GM18499 (cell line): ENCODE measurements around the gene DLGAP1.
A peak's percentile ranks its signal among the peaks of the same experiment; 100 is the strongest.

ENCODE experiments used
- ATAC-seq: cut with Tn5 transposase; IDR thresholded peaks from one replicate; pipeline ENCODE4 v1.9.1; 2021; ENCODE audit warnings: moderate number of reproducible peaks; ENCODE audit not compliant: insufficient read depth, unreplicated experiment

The DLGAP1 gene

GRCh38 chr18:3453540-3454364 is 1001.4 kb downstream of the DLGAP1 start:
- ATAC-seq, result no peak

- no peak for ATAC-seq
Measured at GRCh38 chr18:3452750-3453539, 1002.2 kb downstream of the DLGAP1 start.

- ATAC-seq, result no peak
Measured at GRCh38 chr18:3451989-3452749, 1002.9 kb downstream of the DLGAP1 start.

GRCh38 chr18:3451183-3451988 is 1003.7 kb downstream of the DLGAP1 start:
- no peak for ATAC-seq

- no peak for ATAC-seq
Measured at GRCh38 chr18:3450799-3451182, 1004.3 kb downstream of the DLGAP1 start.

GRCh38 chr18:3450012-3450798 is 1004.9 kb downstream of the DLGAP1 start, which contains the start of gene TGIF1:
TSS of gene TGIF1 (plus strand) at chr18:3450172. CDS start at chr18:3450490, 318 bp downstream.
- ATAC-seq, result no peak

GRCh38 chr18:3449512-3450011 is 1005.5 kb downstream of the DLGAP1 start:
- no peak for ATAC-seq

- ATAC-seq, result peak; percentile 40
Measured at GRCh38 chr18:3448838-3449511, 1006.1 kb downstream of the DLGAP1 start.

GRCh38 chr18:3447895-3448837 is 1006.9 kb downstream of the DLGAP1 start:
- ATAC-seq, result peak; percentile 48

- ATAC-seq, result no peak
Measured at GRCh38 chr18:3447068-3447894, 1007.8 kb downstream of the DLGAP1 start.
